Fibroblast of lung (primary cell): Measurements from ENCODE around the gene MFAP3.

ENCODE experiments used
- CTCF ChIP-seq, 2 donors: IDR thresholded peaks in 1 of 2; conservative IDR thresholded peaks in 1 of 2; 1 replicate in 1 of 2; 2 replicates in 1 of 2; pipeline ENCODE4 v1.5.1; 2011 to 2012; ENCODE audit warnings: low read length in 2 of 2, control low read depth in 1 of 2, inconsistent platforms in 1 of 2, low read depth in 1 of 2, mild to moderate bottlenecking in 1 of 2
- EZH2 ChIP-seq: IDR thresholded peaks from 2 replicates; pipeline ENCODE4 v1.5.1; 2012; ENCODE audit warnings: low read length, control low read depth, mild to moderate bottlenecking; ENCODE audit errors: missing control alignments

GRCh38 chr5:154038707-154039457, at the start of gene MFAP3, which contains the start of gene FAM114A2:
- TF ChIP-seq CTCF (conservative IDR thresholded peaks at IDR 0.05 in 1 of 2, IDR thresholded peaks at IDR 0.05 in 1 of 2; ENCODE audit: low read depth in 1 of 2, low read length in 2 of 2), result no peak
- TF ChIP-seq EZH2, result no peak
